NT2/D1 (cell line): ENCODE results near the gene TMEM170A.

Experiments
- DNase-seq: peaks from one replicate; pipeline ENCODE4 v3.0.0-alpha.2; 2011; ENCODE audit warnings: low read depth, low spot score
- H3K27me3 ChIP-seq: 2 replicates; pipeline ENCODE4 v1.6.0; 2011; ENCODE audit warnings: mild to moderate bottlenecking; ENCODE audit not compliant: insufficient read length, insufficient read depth
- H3K36me3 ChIP-seq: 2 replicates; pipeline ENCODE4 v1.6.1; 2011; ENCODE audit warnings: mild to moderate bottlenecking, low read length, mixed read lengths; ENCODE audit not compliant: insufficient read depth, insufficient read length
- H3K4me1 ChIP-seq: 2 replicates; pipeline ENCODE4 v1.5.1; 2011; ENCODE audit not compliant: insufficient read depth, insufficient read length
- H3K4me3 ChIP-seq: 2 replicates; pipeline ENCODE4 v1.5.1; 2011; ENCODE audit warnings: low read depth; ENCODE audit not compliant: insufficient read length
- H3K9ac ChIP-seq: 2 replicates; pipeline ENCODE4 v1.6.0; 2011; ENCODE audit warnings: low read depth; ENCODE audit not compliant: insufficient read length
- H3K9me3 ChIP-seq: 2 replicates; pipeline ENCODE4 v1.5.1; 2011; ENCODE audit warnings: mild to moderate bottlenecking, low read length; ENCODE audit not compliant: insufficient read depth
- SUZ12 ChIP-seq: IDR thresholded peaks from 2 replicates; pipeline ENCODE4 v1.6.1; 2011; ENCODE audit not compliant: insufficient read length, insufficient read depth; ENCODE audit errors: extremely low read depth
- YY1 ChIP-seq: IDR thresholded peaks from 2 replicates; pipeline ENCODE4 v1.6.1; 2011; ENCODE audit not compliant: insufficient read length, insufficient read depth
- ZNF274 ChIP-seq: IDR thresholded peaks from 2 replicates; pipeline ENCODE4 v1.6.1; 2011; ENCODE audit warnings: mild to moderate bottlenecking, low read depth, low read length

TMEM170A gene

DNA sequence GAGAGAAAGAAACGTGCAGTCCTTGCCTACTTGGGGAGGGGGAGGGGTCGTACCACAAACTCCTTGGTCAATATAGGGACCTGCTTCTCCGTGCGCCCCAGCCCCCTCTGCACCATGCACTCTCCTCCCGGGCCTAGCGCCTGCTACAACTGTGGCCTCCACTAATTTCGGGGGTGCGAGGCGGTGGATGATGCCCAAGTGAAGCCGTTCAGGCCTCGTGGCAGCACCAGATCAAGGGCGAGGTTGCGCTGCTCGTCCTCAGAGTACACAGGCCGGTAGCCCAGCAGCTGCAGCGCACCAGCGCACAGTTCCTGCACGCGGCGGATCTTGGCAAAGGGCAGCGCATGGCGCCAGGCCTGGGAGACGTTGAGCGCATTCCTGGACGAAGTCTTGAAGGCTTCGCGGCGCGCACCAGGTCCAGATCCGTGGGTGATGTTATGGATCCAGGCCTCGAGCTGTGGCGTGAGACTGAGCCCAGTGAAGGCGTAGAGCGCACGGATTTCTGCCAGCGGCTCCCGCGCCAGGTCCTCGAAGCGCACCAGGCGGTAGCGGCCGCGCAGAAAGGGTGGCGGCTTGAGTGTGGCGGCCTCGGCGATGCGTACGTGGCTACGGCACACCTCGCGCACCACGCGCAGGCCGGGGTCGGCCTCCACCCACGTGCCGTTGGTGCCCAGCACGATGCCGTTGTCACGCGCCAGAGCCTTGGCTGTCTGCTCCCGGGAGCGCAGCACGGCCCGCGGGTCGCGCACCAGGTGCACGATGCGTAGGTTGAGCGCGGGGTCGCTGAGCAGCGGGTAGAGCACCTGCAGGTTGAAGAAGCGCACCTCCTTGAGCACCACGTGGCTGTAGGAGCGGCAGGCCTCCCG, 14.2 kb upstream of the TMEM170A start:
- H3K36me3 ChIP-seq = peaks cover 45% of the 10 kb centered on the region

DNA sequence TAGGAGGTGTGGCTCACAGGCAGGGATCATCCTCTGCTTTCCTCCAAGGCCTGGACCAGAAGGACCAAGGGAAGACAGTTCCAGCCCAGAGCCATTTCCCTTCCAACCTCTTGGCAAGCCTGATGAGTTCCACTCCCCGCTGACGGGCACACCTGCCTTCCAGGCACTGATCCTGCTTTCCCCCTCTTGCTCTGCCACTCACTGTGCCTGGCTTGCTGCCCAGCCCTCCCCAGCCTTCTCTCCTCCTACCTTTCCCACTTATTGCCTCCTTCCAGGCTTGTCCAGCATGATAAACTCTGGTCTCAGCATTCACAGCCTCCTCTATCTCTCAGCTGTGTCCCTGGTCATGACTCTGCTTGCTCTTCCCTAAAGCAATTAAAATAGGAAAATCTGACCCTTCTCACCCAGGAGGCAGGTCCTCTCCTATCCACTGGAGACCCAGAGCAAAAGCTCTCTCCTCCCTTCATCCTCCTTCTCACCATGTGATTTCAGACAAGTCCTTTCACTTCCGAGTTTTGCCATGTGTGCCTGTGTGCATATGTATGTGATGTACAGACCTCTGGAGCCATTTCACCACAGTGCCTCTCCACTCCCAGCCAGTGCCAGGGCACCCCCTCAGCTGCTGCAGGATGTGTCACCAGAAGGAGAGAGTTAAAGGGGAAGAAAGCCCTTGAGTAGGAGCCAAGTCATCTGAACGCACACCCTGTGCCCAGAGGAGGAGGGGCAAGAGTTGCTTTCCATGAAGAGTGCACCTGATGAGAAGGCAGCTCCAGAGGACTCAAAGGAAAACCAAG, 13.4 kb upstream of the TMEM170A start:
- Histone ChIP-seq H3K9me3 (peaks cover 4% of the 10 kb centered on the region; the same call in 1 of the 2 replicates), H3K9ac (no peak overlapping the region), H3K27me3 (no peaks in the 10 kb centered on the region), H3K36me3 (peaks cover 44% of the 10 kb centered on the region), H3K4me1 (peaks cover 6% of the 10 kb centered on the region), H3K4me3 (no peak overlapping the region)
- no peak for DNase-seq
- TF ChIP-seq YY1 (no peak), SUZ12 (no peak), ZNF274 (no peak)

More for the DNA sequence above, 14.2 kb upstream of the TMEM170A start:
- Histone ChIP-seq H3K4me3 (no peak overlapping the region), H3K9ac (no peak overlapping the region), H3K9me3 (no peaks in the 10 kb centered on the region), H3K4me1 (peaks cover 5% of the 10 kb centered on the region), H3K27me3 (no peaks in the 10 kb centered on the region)
- TF ChIP-seq YY1 (no peak), SUZ12 (no peak), ZNF274 (no peak)
- DNase-seq = no peak

DNA sequence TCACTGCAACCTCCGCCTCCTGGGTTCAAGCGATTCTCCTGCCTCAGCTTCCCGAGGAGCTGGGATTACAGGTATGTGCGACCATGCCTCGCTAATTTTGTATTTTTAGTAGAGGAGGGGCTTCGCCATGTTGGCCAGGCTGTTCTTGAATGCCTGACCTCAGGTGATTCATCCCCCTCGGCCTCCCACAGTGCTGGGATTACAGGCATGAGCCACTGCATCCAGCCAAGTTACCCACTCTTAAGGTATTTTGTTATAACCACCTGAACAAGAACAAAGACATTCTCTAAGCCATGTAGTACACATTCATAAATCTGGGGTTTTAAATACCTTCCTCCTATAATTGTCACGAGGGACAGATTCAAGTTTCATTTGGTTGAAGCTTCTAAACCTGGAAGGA, 12.3 kb upstream of the TMEM170A start:
- no peak for TF ChIP-seq YY1
- no peak for TF ChIP-seq SUZ12
- no peak for TF ChIP-seq ZNF274
- Histone ChIP-seq H3K4me3 (no peak overlapping the region), H3K9ac (no peak overlapping the region), H3K27me3 (no peaks in the 10 kb centered on the region), H3K36me3 (peaks cover 41% of the 10 kb centered on the region), H3K9me3 (peaks cover 7% of the 10 kb centered on the region; the same call in 1 of the 2 replicates), H3K4me1 (peaks cover 11% of the 10 kb centered on the region)
- DNase-seq = no peak

DNA sequence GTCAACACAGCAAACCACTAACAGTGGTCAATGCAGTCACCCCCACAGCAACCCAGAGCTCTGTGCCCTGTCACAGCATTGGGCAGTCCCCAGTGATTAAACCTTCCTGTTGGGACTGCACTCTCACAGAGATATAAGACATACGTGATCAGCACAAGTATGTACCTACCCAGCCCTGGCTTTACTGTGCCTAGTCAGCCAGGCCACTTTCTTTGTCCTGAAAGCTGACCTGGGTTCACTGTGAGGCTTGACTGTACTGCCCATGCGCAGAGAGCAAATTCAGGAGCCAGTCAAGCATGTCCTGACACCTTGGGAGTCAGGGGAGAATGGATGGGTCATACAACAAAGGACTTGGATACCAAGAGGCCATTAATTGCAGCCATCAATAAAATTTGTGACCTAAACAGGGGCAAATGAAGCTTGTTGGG, 10.9 kb upstream of the TMEM170A start:
- DNase-seq = no peak
- TF ChIP-seq ZNF274 = no peak
- TF ChIP-seq SUZ12 = no peak
- TF ChIP-seq YY1 = no peak
- Histone ChIP-seq H3K9me3 (peaks cover 7% of the 10 kb centered on the region; the same call in 1 of the 2 replicates), H3K36me3 (peaks cover 36% of the 10 kb centered on the region), H3K4me1 (peaks cover 16% of the 10 kb centered on the region), H3K9ac (peak overlapping the region; percentile 13), H3K4me3 (no peak overlapping the region), H3K27me3 (no peaks in the 10 kb centered on the region)

DNA sequence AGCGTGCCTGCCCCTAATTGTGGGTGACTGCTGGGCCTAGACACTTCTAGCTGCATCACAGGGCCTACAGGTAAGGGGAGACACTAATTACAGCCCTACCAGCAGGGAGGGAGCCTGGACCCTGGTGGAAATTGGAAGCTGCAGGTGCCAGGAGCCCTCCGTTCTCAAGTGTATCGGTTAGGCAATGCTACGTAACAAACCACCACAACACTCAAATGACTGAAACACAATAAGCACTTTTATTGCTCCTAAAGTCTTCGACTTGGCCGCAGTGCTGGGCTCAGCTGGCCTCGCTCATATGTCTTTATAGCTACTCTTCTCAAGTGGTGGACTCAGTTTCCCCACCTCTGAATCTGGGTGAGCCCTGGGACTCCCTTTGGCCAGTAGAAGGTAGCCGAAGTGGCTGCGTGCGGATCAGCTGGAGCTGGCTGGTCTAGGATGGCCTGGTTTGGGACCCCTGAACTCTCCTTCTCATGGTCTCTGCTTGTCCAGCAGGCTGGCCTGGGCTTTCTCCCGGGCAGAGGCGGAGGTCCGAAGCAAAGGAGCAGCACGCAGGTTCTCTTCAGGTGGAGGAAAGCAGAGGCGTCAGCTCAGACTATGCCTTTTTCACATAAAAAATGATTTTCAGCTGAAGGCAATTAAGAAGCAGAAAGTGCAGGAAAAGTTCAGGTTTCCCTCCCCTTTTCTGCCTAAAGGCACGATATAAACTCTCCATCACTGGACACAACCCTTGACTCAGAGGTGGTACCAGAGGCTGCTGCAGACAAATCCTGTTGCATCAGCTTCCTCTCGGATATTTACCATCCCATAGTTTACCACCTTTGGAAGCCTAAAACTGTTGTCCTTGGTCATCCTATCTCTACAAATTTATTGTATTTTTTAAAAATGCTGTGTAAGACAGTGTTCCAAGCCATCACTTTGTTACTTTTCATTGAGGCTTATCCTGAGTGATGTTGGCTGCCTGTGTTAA, 8.7 kb upstream of the TMEM170A start:
- H3K27me3 ChIP-seq = no peaks in the 10 kb centered on the region
- TF ChIP-seq SUZ12 (no peak), YY1 (no peak), ZNF274 (no peak)
- H3K9me3 ChIP-seq = peaks cover 7% of the 10 kb centered on the region; the same call in 1 of the 2 replicates
- H3K4me3 ChIP-seq = no peak overlapping the region
- DNase-seq = no peak
- H3K36me3 ChIP-seq = peaks cover 14% of the 10 kb centered on the region
- H3K9ac ChIP-seq = peak overlapping the region; percentile 8
- peaks cover 16% of the 10 kb centered on the region for H3K4me1 ChIP-seq
